Stomach (tissue), 9 donors: Measurements from ENCODE around the gene CISD2. TPM values are rescaled to one million over a fixed set of nuclear protein-coding genes. Genes with fewer than 3 reads are reported as not detected.

Experiments used
- DNase-seq, 2 donors: peaks; one replicate each; pipeline versions ENCODE4 v3.0.0 to v3.0.0-alpha.2; 2013 to 2019
- H3K27ac ChIP-seq, 5 donors: fragments of 200-600 bp in 4 of 5; sonication (generic) in 4 of 5; one replicate each; pipeline ENCODE4 v1.5.1; 2013 to 2019; ENCODE audit warnings: mild to moderate bottlenecking in 1 of 5, moderate library complexity in 1 of 5
- H3K27me3 ChIP-seq, 3 donors: fragments of 200-600 bp; sonication (generic); one replicate each; pipeline ENCODE4 v1.5.1; 2017 to 2019; ENCODE audit warnings: mixed run types in 1 of 3
- H3K36me3 ChIP-seq, 4 donors: fragments of 200-600 bp; sonication (generic); 1 replicate in 3 of 4; 2 replicates in 1 of 4; pipeline ENCODE4 v1.5.1; 2016 to 2019
- H3K4me1 ChIP-seq, 4 donors: fragments of 200-600 bp; sonication (generic); one replicate each; pipeline ENCODE4 v1.5.1; 2016 to 2019
- H3K4me3 ChIP-seq, 4 donors: fragments of 200-600 bp; sonication (generic) in 3 of 4; one replicate each; pipeline ENCODE4 v1.5.1; 2016 to 2019; ENCODE audit warnings: mild to moderate bottlenecking in 1 of 4
- H3K9me3 ChIP-seq, 4 donors: fragments of 200-600 bp; sonication (generic); one replicate each; pipeline ENCODE4 v1.5.1; 2016 to 2019
- EP300 ChIP-seq: sonication (generic); formaldehyde crosslinking; IDR thresholded peaks from one replicate; pipeline ENCODE4 v1.6.1; 2017; ENCODE audit warnings: antibody characterized with exemption
- POLR2A ChIP-seq, 4 donors: fragments of 450-650 bp; IDR thresholded peaks; one replicate each; pipeline ENCODE4 v1.6.1; 2016; ENCODE audit warnings: antibody characterized with exemption in 4 of 4, control low read depth in 2 of 4, mild to moderate bottlenecking in 1 of 4, moderate library complexity in 1 of 4
- POLR2AphosphoS5 ChIP-seq, 3 donors: sonication (generic); formaldehyde crosslinking; IDR thresholded peaks; one replicate each; pipeline ENCODE4 v1.6.1; 2016; ENCODE audit warnings: antibody characterized with exemption in 3 of 3
- WGBS, 5 donors: extraction: QIAGEN DNeasy Blood & Tissue Kit in 3 of 5; methylation state at CpG; one replicate each; pipeline versions ENCODE4 v1.1.5 to v1.1.7; 2013 to 2018; 5-methylcytosine and 5-hydroxymethylcytosine counted together
- intact Hi-C: fragments of 100-400 bp; cut with DNase I; formaldehyde crosslinking; loops from one replicate; pipeline ENCODE4 v1.15.1; 2023; ENCODE audit warnings: low total_unique reads
- polyA plus RNA-seq, 3 donors: library from polyadenylated mRNA; stranded (reverse); fragments of 200-250 nt; gene quantifications; one replicate each; pipeline ENCODE4 v1.2.3, GENCODE V29; 2013
- total RNA-seq, 5 donors: library from RNA; depleted of rRNA; stranded (reverse); fragments of >200 nt; gene quantifications; one replicate each; pipeline versions ENCODE4 v1.1.0 to v1.2.3, GENCODE V29; 2014 to 2016
- TF ChIP-seq, protein P1 (sequence below), 7 experiments: fragments of 450-650 bp in 4 of 7; fragments of 200-600 bp in 3 of 7; sonication (generic) in 3 of 7; IDR thresholded peaks; one replicate each; pipeline ENCODE4 v1.5.1; 2016 to 2019; ENCODE audit warnings: antibody characterized with exemption in 7 of 7, control low read depth in 2 of 7, mild to moderate bottlenecking in 1 of 7
- donor health status: healthy with polysubstance abuse.
- donor health status: Bipolar disorder and iron deficiency.
- donor health status: healthy.

The CISD2 gene
- total and polyA plus RNA-seq, 8 donors = 1.3 to 25.5 (median 14.1) TPM; not detected in 1

- intact Hi-C loops = no loop called here
- TF ChIP-seq, protein P1, sequence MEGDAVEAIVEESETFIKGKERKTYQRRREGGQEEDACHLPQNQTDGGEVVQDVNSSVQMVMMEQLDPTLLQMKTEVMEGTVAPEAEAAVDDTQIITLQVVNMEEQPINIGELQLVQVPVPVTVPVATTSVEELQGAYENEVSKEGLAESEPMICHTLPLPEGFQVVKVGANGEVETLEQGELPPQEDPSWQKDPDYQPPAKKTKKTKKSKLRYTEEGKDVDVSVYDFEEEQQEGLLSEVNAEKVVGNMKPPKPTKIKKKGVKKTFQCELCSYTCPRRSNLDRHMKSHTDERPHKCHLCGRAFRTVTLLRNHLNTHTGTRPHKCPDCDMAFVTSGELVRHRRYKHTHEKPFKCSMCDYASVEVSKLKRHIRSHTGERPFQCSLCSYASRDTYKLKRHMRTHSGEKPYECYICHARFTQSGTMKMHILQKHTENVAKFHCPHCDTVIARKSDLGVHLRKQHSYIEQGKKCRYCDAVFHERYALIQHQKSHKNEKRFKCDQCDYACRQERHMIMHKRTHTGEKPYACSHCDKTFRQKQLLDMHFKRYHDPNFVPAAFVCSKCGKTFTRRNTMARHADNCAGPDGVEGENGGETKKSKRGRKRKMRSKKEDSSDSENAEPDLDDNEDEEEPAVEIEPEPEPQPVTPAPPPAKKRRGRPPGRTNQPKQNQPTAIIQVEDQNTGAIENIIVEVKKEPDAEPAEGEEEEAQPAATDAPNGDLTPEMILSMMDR (IDR thresholded peaks at IDR 0.05) = no peak
- TF ChIP-seq EP300 (no peak), POLR2A (IDR thresholded peaks at IDR 0.05) (no peak), POLR2AphosphoS5 (IDR thresholded peaks at IDR 0.05) (no peak)
- H3K4me1 ChIP-seq = no peaks in the 10 kb centered on the region
- H3K27me3 ChIP-seq = no peaks in the 10 kb centered on the region
- H3K27ac ChIP-seq = no peak overlapping the region
- DNase-seq = no peak
- H3K4me3 ChIP-seq = no peak overlapping the region
- no peaks in the 10 kb centered on the region for H3K36me3 ChIP-seq
- no peaks in the 10 kb centered on the region for H3K9me3 ChIP-seq
Observed at GRCh38 chr4:102843273-102843672, 25.5 kb upstream of the CISD2 start.

- TF ChIP-seq, protein P1 (IDR thresholded peaks at IDR 0.05) = no peak
- TF ChIP-seq POLR2AphosphoS5 (IDR thresholded peaks at IDR 0.05) = no peak
- TF ChIP-seq EP300 = no peak
- TF ChIP-seq POLR2A (IDR thresholded peaks at IDR 0.05) = no peak
- Histone ChIP-seq H3K4me1 (no peaks in the 10 kb centered on the region), H3K36me3 (no peaks in the 10 kb centered on the region), H3K27me3 (no peaks in the 10 kb centered on the region), H3K9me3 (no peaks in the 10 kb centered on the region), H3K27ac (no peak overlapping the region), H3K4me3 (no peak overlapping the region)
- intact Hi-C loops = no loop called here
- no peak for DNase-seq
- WGBS, 5 donors = 90 to 100% (median 96%) methylated on average over 1 of the region's 1 CpG
Observed at GRCh38 chr4:102843938-102844337, 24.9 kb upstream of the CISD2 start.

DNA sequence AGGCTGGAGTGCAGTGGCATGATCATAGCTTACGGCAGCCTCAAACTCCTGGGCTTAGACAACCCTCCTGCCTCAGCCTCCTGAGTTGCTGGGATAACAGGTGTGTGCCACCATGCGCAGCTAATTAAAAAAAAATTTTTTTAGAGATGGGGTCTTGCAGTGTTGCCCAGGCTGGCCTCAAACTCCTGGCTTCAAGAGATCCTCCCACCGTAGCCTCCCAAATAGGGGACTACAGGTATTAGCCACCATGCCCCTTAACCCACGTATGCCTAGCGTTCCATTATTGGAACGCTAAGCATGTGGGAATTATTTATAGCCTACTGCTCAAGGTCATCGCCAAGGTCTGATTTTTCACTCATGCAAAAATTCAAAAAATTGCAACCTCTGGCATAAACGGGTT lies 21.1 kb upstream of the CISD2 start:
- no peak for DNase-seq
- 97 to 98% (median 98%) methylated on average over 8 of the region's 8 CpGs for WGBS, 5 donors
- Histone ChIP-seq H3K9me3 (no peaks in the 10 kb centered on the region), H3K36me3 (no peaks in the 10 kb centered on the region), H3K27ac (no peak overlapping the region), H3K4me3 (no peak overlapping the region), H3K27me3 (no peaks in the 10 kb centered on the region), H3K4me1 (no peaks in the 10 kb centered on the region)
- intact Hi-C loops = no loop called here
- TF ChIP-seq, protein P1 (IDR thresholded peaks at IDR 0.05) = no peak
- TF ChIP-seq POLR2A (IDR thresholded peaks at IDR 0.05) = no peak
- TF ChIP-seq POLR2AphosphoS5 (IDR thresholded peaks at IDR 0.05) = no peak
- no peak for TF ChIP-seq EP300

GRCh38 chr4:102849579-102850104 lies 19.1 kb upstream of the CISD2 start:
- DNase-seq = no peak
- no peaks in the 10 kb centered on the region for H3K27me3 ChIP-seq
- intact Hi-C loops = no loop called here
- no peak overlapping the region for H3K4me3 ChIP-seq
- no peaks in the 10 kb centered on the region for H3K36me3 ChIP-seq
- TF ChIP-seq, protein P1 (IDR thresholded peaks at IDR 0.05) = no peak
- TF ChIP-seq POLR2AphosphoS5 (IDR thresholded peaks at IDR 0.05) = no peak
- WGBS, 5 donors = 75 to 82% (median 78%) methylated on average over 3 of the region's 3 CpGs
- no peaks in the 10 kb centered on the region for H3K4me1 ChIP-seq
- no peak overlapping the region for H3K27ac ChIP-seq
- no peaks in the 10 kb centered on the region for H3K9me3 ChIP-seq
